ENCODE results near the gene MICA.

MICA gene

DNA sequence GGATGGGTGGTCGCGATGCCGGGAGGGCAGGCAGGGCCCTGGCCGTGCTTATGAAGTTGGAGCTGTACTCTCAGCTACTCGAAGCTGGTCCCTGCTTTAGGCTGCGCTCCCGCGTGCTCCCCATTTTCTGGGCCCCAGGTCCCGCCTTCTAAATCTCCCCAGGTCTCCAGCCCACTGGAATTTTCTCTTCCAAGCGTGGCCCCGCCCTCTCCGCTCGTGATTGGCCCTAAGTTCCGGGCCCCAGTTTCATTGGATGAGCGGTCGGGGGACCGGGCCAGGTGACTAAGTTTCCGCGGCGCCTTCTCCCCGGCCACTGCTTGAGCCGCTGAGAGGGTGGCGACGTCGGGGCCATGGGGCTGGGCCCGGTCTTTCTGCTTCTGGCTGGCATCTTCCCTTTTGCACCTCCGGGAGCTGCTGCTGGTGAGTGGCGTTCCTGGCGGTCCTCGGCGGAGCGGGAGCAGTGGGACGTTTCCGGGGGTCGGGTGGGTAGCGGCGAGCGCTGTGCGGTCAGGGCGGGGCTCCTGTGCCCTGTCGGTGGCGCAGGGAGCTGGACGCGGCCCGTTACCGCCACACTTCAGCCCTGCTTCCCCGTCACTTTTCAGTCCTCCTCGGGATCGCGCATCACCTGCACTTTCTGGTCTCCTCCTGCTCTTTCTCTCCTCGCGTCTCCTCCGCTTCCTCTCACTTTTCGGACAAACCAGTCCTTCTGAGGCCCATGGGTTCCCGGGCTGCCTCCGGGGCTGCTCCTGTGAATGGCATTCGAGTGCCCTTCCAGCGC is at the start of gene MICA:
TSS of gene MICA (plus strand) at position 313 of the 778 bp plus-strand sequence. CDS start at position 351, 38 bp downstream.
- no peaks in the 10 kb centered on the region for H3K9me3 Mint-ChIP-seq
- H3K4me1 Mint-ChIP-seq (ENCODE audit: low read depth): peaks cover 83% of the 10 kb centered on the region
- DNase-seq: peak; percentile 81
- no peaks in the 10 kb centered on the region for H3K27me3 Mint-ChIP-seq
- H3K4me3 Mint-ChIP-seq: peak within 1 kb of the TSS; percentile 91
- peaks cover 5% of the 10 kb centered on the region for H3K36me3 Mint-ChIP-seq (ENCODE audit: low read depth)
- H3K27ac Mint-ChIP-seq: peak within 1 kb of the TSS; percentile 84

DNA sequence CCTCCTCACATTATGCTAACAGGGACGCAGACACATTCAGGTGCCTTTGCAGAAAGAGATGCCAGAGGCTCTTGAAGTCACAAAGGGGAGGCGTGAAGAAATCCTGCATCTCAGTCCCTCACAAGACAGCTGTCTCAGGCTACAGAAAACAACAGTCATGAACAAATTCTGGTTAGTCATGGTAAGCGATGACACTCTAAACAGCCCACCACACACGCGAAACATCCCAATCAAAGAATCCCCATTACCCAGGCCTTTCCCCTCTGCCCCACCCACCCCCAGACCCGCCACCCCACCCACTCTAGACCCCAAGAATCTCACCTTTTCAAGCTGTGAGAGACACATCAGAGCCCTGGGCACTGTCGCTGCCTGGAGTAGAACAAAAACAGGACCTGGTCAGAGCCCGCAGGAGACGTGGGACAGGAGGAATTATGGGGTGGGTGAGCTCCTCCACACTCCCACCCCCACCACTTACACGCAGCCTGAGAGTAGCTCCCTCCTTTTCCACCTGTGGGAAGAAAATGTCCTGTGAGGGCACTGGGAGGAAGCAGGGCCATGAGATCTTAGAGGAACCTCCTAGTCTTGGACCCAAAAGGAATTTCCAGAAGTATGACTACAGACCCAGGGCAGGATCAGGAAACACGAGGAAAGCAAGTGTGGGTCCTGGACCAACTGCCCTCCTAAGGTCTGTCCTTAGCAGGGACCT is 49.1 kb upstream of the MICA start:
- Mint-ChIP-seq H3K4me3 (peak overlapping the region; percentile 93), H3K4me1 (ENCODE audit: low read depth) (peaks cover 80% of the 10 kb centered on the region), H3K36me3 (ENCODE audit: low read depth) (peaks cover 57% of the 10 kb centered on the region), H3K27me3 (no peaks in the 10 kb centered on the region), H3K9me3 (no peaks in the 10 kb centered on the region), H3K27ac (peak overlapping the region; percentile 97)
- DNase-seq: peak; percentile 49

DNA sequence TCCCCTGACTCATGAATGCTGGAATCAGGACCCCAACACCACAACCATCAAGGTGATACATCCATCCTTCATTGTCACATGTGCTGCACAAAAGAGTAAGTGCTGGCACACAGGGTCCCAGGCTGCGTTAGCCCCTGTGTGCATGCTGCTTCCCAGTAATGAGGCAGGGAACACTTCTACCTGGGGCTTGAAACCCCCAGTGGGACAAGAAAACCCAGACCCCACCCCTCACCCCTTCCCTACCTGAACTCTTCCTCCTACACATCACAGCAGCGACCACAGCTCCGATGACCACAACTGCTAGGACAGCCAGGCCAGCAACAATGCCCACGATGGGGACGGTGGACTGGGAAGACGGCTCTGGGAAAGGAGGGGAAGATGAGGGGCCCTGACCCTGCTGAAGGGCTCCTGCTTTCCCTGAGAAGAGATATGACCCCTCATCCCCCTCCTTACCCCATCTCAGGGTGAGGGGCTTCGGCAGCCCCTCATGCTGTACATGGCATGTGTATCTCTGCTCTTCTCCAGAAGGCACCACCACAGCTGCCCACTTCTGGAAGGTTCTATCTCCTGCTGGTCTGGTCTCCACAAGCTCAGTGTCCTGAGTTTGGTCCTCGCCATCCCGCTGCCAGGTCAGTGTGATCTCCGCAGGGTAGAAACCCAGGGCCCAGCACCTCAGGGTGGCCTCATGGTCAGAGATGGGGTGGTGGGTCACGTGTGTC is 48.4 kb upstream of the MICA start:
- Mint-ChIP-seq H3K9me3 (no peaks in the 10 kb centered on the region), H3K27me3 (no peaks in the 10 kb centered on the region), H3K4me3 (peak overlapping the region; percentile 93), H3K4me1 (ENCODE audit: low read depth) (peaks cover 79% of the 10 kb centered on the region), H3K36me3 (ENCODE audit: low read depth) (peaks cover 57% of the 10 kb centered on the region), H3K27ac (peak overlapping the region; percentile 97)
- peak; percentile 49 for DNase-seq

DNA sequence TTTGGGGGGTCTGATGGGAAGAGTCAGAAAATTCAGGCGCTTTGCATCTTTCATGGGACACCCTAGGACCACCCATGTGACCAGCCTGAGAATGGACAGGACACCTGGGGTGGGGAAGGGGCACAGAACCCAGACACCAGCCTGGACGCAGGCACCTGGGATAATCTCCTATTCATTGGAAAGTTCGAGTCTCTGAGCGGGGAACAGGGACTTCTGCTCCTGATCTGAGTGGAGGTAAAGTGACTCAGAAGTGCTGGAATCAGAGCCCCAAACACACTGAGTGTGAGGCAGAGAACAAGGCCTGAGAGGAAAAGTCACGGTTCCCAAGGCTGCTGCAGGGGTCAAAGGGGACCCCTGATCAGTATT is 47.8 kb upstream of the MICA start:
- Mint-ChIP-seq H3K9me3 (no peaks in the 10 kb centered on the region), H3K27me3 (no peaks in the 10 kb centered on the region), H3K27ac (peak overlapping the region; percentile 97), H3K4me1 (ENCODE audit: low read depth) (peaks cover 78% of the 10 kb centered on the region), H3K4me3 (peak overlapping the region; percentile 93), H3K36me3 (ENCODE audit: low read depth) (peaks cover 57% of the 10 kb centered on the region)
- DNase-seq: peak; percentile 48

DNA sequence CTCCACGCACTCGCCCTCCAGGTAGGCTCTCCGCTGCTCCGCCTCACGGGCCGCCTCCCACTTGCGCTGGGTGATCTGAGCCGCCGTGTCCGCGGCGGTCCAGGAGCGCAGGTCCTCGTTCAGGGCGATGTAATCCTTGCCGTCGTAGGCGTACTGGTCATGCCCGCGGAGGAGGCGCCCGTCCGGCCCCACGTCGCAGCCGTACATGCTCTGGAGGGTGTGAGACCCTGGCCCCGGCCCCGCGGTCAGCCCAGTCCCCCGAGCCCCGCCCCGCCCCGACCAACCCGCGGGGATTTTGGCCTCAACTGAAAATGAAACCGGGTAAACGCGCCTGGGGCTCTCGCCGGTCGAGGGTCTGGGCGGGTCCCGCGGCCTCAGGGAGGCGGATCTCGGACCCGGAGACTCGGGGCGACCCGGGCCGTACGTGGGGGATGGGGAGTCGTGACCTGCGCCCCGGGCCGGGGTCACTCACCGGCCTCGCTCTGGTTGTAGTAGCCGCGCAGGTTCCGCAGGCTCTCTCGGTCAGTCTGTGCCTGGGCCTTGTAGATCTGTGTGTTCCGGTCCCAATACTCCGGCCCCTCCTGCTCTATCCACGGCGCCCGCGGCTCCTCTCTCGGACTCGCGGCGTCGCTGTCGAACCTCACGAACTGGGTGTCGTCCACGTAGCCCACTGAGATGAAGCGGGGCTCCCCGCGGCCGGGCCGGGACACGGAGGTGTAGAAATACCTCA is 47.0 kb upstream of the MICA start:
- peak overlapping the region; percentile 97 for H3K27ac Mint-ChIP-seq
- H3K9me3 Mint-ChIP-seq: peaks cover 4% of the 10 kb centered on the region
- no peaks in the 10 kb centered on the region for H3K27me3 Mint-ChIP-seq
- DNase-seq: peak; percentile 62
- peaks cover 57% of the 10 kb centered on the region for H3K36me3 Mint-ChIP-seq (ENCODE audit: low read depth)
- peaks cover 70% of the 10 kb centered on the region for H3K4me1 Mint-ChIP-seq (ENCODE audit: low read depth)
- H3K4me3 Mint-ChIP-seq: peak overlapping the region; percentile 93

DNA sequence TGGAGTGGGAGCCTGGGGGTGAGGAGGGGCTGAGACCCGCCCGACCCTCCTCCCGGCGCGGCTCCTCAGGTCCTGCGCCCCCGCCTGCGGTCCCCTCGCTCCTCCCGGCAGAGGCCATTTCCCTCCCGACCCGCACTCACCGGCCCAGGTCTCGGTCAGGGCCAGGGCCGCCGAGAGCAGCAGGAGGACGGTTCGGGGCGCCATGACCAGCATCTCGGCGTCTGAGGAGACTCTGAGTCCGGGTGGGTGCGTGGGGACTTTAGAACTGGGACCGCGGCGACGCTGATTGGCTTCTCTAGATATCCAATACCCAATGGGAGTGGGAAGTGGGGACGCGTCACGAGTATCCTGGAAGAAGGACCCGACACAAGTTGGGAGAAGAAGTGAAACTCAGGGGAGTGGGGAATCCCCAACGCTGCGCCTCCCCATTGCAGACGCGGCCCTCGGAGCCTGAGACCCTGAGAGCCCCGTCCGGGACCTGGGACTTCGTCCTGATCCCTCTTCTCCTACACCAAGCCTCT is 46.4 kb upstream of the MICA start, which contains the start of gene HLA-B:
TSS of gene HLA-B (minus strand) at position 234 of the 521 bp plus-strand sequence. CDS start at position 213, 21 bp downstream.
- Mint-ChIP-seq H3K36me3 (ENCODE audit: low read depth) (peaks cover 54% of the 10 kb centered on the region), H3K27ac (peak within 1 kb of the TSS; percentile 97), H3K4me3 (peak within 1 kb of the TSS; percentile 93), H3K27me3 (peaks cover 3% of the 10 kb centered on the region), H3K9me3 (peaks cover 4% of the 10 kb centered on the region), H3K4me1 (ENCODE audit: low read depth) (peaks cover 65% of the 10 kb centered on the region)
- DNase-seq: peak; percentile 73

DNA sequence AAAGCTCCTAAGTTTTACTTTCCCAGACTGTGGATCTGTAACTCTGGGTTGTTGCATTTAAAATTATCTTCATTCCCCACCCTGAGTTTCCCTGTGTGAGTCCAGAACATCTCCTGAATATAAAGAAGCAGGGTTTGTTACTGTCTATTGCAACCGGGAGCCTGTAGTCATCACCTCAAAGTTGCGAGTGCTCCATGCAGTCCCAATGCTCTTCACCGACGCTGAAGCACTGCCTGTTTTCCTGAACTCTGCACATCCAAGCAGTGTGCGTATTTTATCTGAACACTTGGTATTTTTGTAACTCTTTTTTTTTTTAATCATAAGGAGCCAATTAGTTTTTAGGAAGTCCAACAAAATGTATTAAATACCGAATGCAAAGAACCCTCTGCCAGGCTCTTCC is 45.5 kb upstream of the MICA start:
- Mint-ChIP-seq H3K27ac (peak overlapping the region; percentile 97), H3K27me3 (peaks cover 7% of the 10 kb centered on the region), H3K4me1 (ENCODE audit: low read depth) (peaks cover 56% of the 10 kb centered on the region), H3K4me3 (peak overlapping the region; percentile 93), H3K9me3 (peaks cover 4% of the 10 kb centered on the region), H3K36me3 (ENCODE audit: low read depth) (peaks cover 45% of the 10 kb centered on the region)
- no peak for DNase-seq

- peak overlapping the region; percentile 93 for H3K4me3 Mint-ChIP-seq
- peaks cover 4% of the 10 kb centered on the region for H3K9me3 Mint-ChIP-seq
- H3K27ac Mint-ChIP-seq: peak overlapping the region; percentile 97
- H3K4me1 Mint-ChIP-seq (ENCODE audit: low read depth): peaks cover 52% of the 10 kb centered on the region
- peaks cover 41% of the 10 kb centered on the region for H3K36me3 Mint-ChIP-seq (ENCODE audit: low read depth)
- DNase-seq: no peak
- H3K27me3 Mint-ChIP-seq: peaks cover 7% of the 10 kb centered on the region
Observed at GRCh38 chr6:31358302-31358701, 45.1 kb upstream of the MICA start.

DNA sequence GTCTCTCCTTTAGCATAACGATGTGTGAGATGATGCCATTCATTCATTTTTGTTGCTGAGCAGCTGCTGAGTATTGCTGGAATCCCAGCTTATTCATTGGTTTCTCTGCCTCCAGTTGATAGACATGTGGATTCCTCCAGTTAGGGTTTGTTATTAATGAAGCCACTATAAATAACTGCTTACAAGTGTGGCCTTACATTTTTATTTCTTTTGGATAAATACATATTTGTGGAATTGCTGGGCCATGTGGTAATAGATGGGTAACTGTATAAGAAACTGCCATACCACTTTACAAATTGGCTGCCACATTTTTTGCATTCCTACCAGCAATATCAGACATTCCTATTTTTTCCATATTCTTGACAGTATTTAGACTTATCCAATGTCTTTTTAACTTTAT is 43.8 kb upstream of the MICA start:
- Mint-ChIP-seq H3K9me3 (peaks cover 4% of the 10 kb centered on the region), H3K27ac (no peak overlapping the region), H3K36me3 (ENCODE audit: low read depth) (peaks cover 28% of the 10 kb centered on the region), H3K4me3 (no peak overlapping the region), H3K4me1 (ENCODE audit: low read depth) (peaks cover 52% of the 10 kb centered on the region), H3K27me3 (peaks cover 7% of the 10 kb centered on the region)
- DNase-seq: no peak

DNA sequence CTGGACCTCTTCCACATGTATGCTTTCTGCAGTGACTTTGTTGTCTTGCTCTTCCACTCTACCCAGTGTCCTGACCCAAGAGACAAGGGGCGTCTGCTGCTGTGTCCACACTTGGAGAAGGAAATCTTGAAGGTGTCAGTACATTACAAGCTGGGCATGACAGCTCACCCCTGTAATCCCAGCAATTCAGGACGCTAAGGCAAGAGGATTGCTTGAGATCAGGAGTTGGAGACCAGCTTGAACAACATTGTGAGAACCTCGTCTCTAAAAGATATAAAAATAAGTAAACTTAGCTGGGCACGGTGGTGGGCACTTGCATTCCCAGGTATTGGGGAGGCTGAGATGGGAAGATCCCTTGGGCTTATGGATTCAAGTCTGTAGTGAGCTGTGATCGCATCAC is 40.6 kb upstream of the MICA start:
- Mint-ChIP-seq H3K4me3 (no peak overlapping the region), H3K9me3 (peaks cover 4% of the 10 kb centered on the region), H3K27ac (no peak overlapping the region), H3K4me1 (ENCODE audit: low read depth) (peaks cover 51% of the 10 kb centered on the region), H3K36me3 (ENCODE audit: low read depth) (no peaks in the 10 kb centered on the region), H3K27me3 (peaks cover 21% of the 10 kb centered on the region)
- no peak for DNase-seq

- no peak overlapping the region for H3K4me3 Mint-ChIP-seq
- H3K27me3 Mint-ChIP-seq: peaks cover 31% of the 10 kb centered on the region
- H3K36me3 Mint-ChIP-seq (ENCODE audit: low read depth): no peaks in the 10 kb centered on the region
- H3K27ac Mint-ChIP-seq: peak overlapping the region; percentile 52
- peaks cover 4% of the 10 kb centered on the region for H3K9me3 Mint-ChIP-seq
- DNase-seq: no peak
- peaks cover 41% of the 10 kb centered on the region for H3K4me1 Mint-ChIP-seq (ENCODE audit: low read depth)
Observed at GRCh38 chr6:31363811-31364210, 39.6 kb upstream of the MICA start.

- no peak overlapping the region for H3K27ac Mint-ChIP-seq
- DNase-seq: no peak
- H3K4me3 Mint-ChIP-seq: no peak overlapping the region
- peaks cover 2% of the 10 kb centered on the region for H3K9me3 Mint-ChIP-seq
- H3K27me3 Mint-ChIP-seq: peaks cover 39% of the 10 kb centered on the region
- no peaks in the 10 kb centered on the region for H3K36me3 Mint-ChIP-seq (ENCODE audit: low read depth)
- peaks cover 27% of the 10 kb centered on the region for H3K4me1 Mint-ChIP-seq (ENCODE audit: low read depth)
Observed at GRCh38 chr6:31365864-31366263, 37.5 kb upstream of the MICA start.

DNA sequence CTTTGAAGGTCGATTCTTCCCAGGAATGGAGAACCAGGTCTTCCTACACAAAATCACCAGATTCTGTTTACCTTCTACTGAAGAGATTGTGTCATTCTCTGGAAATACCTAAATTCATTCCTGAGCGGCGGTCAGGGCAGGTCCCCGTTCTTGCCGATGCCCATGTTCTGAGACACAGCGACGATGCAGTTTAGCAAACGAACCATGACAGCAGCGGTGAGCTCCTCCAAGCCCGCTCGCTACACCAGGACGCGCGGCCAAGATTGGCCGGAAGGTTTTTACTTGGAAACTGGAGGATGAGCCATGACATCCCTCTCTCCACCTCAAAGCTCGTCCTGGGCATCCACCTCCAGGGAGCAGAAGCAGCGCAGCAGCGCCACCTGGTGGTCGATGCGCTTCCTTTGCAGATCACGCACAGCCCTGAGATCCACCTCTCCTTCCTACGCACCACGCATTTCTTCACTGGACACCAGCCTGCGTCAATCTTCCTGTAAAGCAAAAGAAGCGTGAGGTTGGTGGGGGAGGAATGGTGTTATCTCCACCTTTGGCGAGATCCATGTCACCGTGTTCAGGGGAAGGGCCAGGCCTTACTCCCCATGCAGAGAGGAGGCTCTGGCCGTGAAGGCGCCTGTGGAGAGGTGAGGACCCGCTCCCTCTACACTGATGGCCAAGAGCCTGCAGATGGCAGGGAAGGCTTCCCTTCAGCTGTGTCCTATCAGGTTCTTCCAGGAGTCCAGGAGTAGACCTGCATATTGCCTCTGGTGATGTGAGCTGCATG is 36.5 kb upstream of the MICA start:
- Mint-ChIP-seq H3K36me3 (ENCODE audit: low read depth) (no peaks in the 10 kb centered on the region), H3K9me3 (peaks cover under 1% of the 10 kb centered on the region), H3K4me3 (peak overlapping the region; percentile 80), H3K27me3 (peaks cover 38% of the 10 kb centered on the region), H3K4me1 (ENCODE audit: low read depth) (peaks cover 29% of the 10 kb centered on the region), H3K27ac (peak overlapping the region; percentile 1)
- peak; percentile 90 for DNase-seq

All from activated T-cell treated with anti-CD3 and anti-CD28 coated beads, Interleukin-2, amount 50 U/mL, for 24 hours (primary cell).